Renal pelvis (tissue), 4 donors: ENCODE measurements around the gene STK10. TPM values are rescaled to one million over a fixed set of nuclear protein-coding genes. Genes with fewer than 3 reads are reported as not detected.

Experiments used
- DNase-seq: peaks from one replicate; pipeline ENCODE4 v3.0.0-alpha.2; 2013
- polyA plus RNA-seq, 3 donors: library from polyadenylated mRNA; unstranded; fragments of 120-200 nt; gene quantifications; one replicate each; pipeline ENCODE4 v1.2.1, GENCODE V29; 2013; ENCODE audit not compliant: insufficient read length in 3 of 3

The STK10 gene
- polyA plus RNA-seq, 3 donors, result 15.4 to 19.0 (median 16.4) TPM

GRCh38 chr5:172093965-172094364 is 94.1 kb downstream of the STK10 start:
- no peak for DNase-seq

DNA sequence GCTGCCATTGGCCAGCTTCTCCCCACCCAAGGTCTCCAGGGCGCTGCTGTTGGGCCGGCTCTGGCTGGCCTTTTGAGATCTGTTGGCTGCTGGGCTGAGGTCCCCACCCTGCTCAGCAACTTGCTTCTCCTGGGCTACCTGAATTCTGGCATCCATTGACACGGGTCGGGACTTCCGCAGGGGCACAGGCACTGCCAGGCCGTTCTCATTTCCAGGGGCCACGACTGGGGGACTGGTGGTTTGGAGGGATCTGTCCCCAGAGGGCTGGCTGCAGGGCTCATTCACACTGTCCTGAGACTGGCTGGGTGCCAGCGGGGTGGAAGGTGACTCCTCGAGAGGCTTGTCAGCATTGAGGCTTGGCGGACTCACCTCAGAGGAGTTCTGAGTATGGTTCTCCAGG is 94.5 kb downstream of the STK10 start:
- DNase-seq, result no peak

DNA sequence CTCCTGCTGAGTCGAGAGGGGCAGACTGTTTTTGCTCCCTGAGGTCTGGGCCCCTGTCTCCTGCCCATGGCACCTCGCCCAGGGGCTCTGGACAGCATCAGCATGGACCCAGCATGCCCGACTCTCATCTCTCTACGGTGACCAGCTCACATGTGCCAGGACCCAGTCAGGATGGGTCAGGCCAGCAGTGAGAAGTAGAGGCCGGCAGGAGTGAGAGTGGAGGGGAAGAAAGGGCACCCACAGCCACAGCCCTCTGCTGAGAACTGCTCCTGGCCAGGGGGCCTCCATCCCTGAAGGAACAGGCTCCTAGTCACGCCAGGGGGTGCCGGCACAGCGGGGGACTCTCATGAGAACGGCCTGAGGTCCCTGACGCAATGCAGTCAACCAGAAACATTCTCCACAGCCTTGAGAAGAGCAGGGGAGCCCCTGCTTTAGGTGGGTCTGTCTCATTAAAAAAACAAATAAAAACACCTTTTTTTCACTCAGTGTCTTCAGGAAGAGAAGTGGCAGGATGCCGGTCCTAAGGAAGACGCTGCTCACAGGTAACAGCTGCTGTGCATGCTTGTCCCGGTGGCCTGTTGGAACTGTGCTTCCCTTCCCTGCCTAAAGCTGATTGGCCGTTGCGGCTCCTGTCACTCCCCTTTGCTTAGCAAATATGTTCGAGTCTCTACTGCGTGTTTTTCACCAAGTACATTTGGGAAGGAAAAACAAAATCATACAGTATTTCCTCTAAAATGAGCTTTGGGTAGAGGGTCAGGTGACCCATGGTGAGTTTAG is 95.9 kb downstream of the STK10 start:
- DNase-seq, result no peak

DNA sequence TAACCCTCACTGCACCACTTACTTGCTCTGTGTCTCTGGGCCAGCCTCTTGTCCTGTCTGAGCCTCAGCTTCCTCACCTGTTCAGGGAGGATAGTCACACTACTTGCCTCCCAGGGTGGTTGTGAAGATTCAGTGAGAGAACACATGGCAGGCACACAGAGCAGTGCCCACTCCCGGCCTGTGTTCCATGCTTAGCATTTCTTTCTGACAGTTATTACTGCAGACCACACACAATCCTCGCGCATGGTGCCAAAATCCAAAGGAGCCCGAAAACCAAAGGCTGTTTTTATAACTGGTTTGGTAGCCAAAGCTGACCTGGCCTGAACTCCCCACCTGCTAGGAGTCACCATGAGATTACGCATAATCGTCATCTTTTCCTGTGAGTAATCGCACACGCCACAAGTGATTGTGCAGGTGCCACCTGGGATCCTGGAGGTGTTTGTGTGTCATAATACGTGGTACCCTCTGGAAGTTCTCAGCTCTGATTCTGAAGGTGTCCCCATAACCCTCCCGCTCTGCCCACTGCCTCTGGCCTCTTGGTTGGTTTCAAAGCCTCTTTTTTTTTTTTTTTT is 97.0 kb downstream of the STK10 start:
- no peak for DNase-seq

DNA sequence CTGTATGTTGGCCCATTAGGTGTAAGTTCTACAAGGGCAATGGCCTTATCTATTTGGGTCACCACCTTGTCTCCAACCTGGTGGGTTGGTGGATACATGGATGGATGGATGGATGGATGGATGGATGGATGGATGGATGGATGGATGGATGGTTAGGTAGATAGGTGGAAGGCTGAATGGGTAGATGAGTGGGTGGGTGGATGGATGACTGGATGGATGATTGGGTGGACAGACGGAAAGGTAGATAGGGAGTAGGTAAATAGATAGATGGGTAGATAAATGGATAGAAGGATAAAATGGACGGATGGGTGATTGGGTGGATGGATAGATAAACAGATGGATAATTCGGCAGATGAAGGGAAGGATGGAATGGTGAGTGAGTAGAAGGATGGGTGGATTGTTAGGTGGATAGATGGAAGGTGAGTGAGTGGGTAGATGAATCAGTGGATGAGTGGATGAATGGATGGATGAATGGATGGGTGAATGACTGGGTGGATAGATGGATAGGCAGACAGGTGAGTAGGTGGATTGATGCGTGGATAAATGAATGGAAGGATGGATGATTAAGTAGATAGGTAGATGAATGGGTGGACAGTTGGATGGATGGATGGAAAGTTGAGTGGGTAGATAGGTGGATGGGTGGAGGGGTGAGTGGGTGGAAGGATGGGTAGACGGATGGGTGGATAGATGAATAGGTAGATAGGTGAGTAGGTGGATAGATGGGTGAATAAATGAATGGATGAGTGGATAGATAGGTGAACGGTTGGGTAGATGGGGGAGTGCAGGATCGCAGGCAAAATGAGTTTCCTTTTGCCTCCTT is 98.5 kb downstream of the STK10 start:
- DNase-seq, result no peak

GRCh38 chr5:172088801-172089200 is 99.2 kb downstream of the STK10 start:
- DNase-seq, result no peak

GRCh38 chr5:172086194-172086975 is 101.6 kb downstream of the STK10 start:
- no peak for DNase-seq

GRCh38 chr5:172085738-172086137 is 102.3 kb downstream of the STK10 start:
- no peak for DNase-seq

DNA sequence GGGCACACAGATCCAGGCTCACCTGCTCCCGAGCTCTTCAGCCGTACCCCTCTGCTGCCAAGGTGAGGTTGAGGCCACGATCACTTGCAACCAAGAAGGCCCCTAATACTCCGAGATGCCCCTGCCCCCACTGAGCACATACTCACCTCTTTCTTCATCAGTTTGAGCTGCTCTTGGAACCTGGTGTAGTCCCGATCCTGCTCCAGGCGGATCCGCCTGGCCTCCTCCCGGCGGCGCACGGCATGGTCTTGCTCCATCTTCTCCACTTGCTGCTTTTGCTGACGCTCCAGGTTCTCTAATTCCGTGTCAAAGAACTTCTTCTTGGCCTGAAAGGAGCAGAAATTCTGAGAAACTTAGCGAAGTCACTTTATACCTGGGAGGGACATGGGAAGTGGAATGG is 105.8 kb downstream of the STK10 start:
- no peak for DNase-seq

DNA sequence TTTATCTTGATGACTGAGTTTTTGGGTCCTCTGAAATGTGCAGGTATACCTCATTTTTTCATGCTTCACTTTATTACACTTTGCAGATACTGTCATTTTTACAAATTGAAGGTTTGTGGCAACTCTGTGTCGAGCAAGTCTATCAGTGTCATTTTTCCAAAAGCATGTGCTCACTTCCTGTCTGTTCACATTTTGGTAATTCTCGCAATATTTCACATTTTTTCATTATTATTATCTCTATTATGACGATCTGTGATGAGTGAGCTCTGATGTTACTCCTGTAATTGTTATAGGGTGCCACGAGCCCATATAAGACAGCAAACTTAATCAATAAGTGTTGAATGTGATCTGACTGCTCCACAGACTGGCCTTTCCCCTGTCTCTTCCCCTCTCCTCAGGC is 108.1 kb downstream of the STK10 start:
- no peak for DNase-seq

GRCh38 chr5:172078726-172079345 is 109.2 kb downstream of the STK10 start:
- DNase-seq, result no peak

GRCh38 chr5:172077664-172078425 is 110.2 kb downstream of the STK10 start:
- no peak for DNase-seq

DNA sequence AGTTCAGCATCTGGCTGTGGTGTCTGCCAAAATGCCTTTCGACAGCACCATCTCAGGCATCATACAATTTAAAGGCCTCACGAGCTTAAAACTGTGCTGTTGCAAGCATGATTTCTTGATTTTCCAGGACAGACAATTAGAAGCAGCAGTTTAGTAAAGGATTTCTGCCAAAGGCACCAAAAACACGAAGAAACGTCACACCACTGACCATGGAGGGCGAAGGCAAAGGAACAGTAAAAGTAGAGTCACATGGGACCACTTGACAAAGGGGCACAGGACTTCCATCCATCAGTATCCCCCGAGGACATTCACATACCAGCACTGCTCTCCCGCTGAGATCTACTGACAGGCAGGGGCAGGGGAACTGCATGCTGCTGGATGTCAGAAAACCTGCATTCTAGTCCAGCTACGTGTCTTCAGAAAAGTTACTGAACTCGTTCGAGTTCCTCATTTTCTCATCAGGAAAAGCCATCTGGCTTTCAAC is 111.2 kb downstream of the STK10 start:
- peak; percentile 17 for DNase-seq

- no peak for DNase-seq
Observed at GRCh38 chr5:172075656-172076055, 112.4 kb downstream of the STK10 start.

GRCh38 chr5:172074896-172075295 is 113.1 kb downstream of the STK10 start:
- no peak for DNase-seq

GRCh38 chr5:172071309-172071875 is 116.6 kb downstream of the STK10 start:
- no peak for DNase-seq

- DNase-seq, result no peak
Observed at GRCh38 chr5:172065431-172066065, 122.5 kb downstream of the STK10 start.

DNA sequence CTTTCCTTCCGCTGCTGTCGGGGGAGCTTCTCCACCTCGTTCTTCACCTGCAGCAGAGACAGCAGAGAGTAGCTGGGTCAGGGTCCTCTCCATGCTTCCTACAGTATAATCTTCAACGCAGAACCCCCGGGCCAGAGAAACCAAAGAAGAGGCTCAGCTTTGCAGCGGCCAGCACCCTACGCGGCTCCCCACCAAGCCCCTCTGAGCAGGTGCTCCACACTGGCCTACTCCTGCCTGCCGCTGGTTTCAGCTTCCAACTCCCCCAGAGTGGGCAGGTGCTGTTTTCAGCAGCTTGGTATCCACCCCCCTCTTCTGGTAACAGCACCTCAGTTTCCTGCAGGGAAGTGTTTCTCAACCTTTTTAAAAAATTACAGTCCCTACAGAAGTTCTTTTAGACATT is 123.3 kb downstream of the STK10 start:
- DNase-seq, result no peak

GRCh38 chr5:172064358-172064757 is 123.7 kb downstream of the STK10 start:
- DNase-seq, result no peak
